Progenitor cell of endocrine pancreas (in vitro differentiated cells): ENCODE data around the gene CDRT15L2. TPM values are rescaled to one million over a fixed set of nuclear protein-coding genes. Genes with fewer than 3 reads are reported as not detected.
"Not testable (repeated sequence)": the region's sequence is repeated elsewhere in the genome, so short reads cannot be mapped to it uniquely, and the experiment has no call there.

Experiments used
- DNase-seq: peaks from one replicate; pipeline ENCODE4 v3.0.0; 2021; ENCODE audit warnings: low spot score; ENCODE audit not compliant: unreplicated experiment
- H3K27ac Mint-ChIP-seq: 2 replicates; pipeline ENCODE4 v1.8.0; 2021; ENCODE audit warnings: mild to moderate bottlenecking, moderate library complexity, mixed read lengths
- H3K27me3 Mint-ChIP-seq: 2 replicates; pipeline ENCODE4 v1.8.0; 2021; ENCODE audit warnings: mixed read lengths
- H3K36me3 Mint-ChIP-seq: 2 replicates; pipeline ENCODE4 v1.8.0; 2022; ENCODE audit warnings: mixed read lengths; ENCODE audit not compliant: insufficient read depth
- H3K4me1 Mint-ChIP-seq: 2 replicates; pipeline ENCODE4 v1.8.0; 2021; ENCODE audit warnings: low read depth, mixed read lengths
- H3K4me3 Mint-ChIP-seq: 2 replicates; pipeline ENCODE4 v1.8.0; 2021; ENCODE audit warnings: low read depth, mild to moderate bottlenecking, moderate library complexity, mixed read lengths
- H3K9me3 Mint-ChIP-seq: 2 replicates; pipeline ENCODE4 v1.8.0; 2021; ENCODE audit warnings: low read depth, mixed read lengths
- CTCF ChIP-seq: fragments of 200-600 bp; sonication (generic); IDR thresholded peaks from one replicate; pipeline ENCODE4 v1.5.0; 2021; ENCODE audit warnings: antibody characterized with exemption, mild to moderate bottlenecking; ENCODE audit not compliant: unreplicated experiment
- total RNA-seq: library from RNA; stranded (reverse); gene quantifications from 2 replicates; pipeline ENCODE4 v1.2.1, GENCODE V29; 2021

CDRT15L2 gene
- total RNA-seq, 1 donor from 2014 or later = not detected

GRCh38 chr17:20588744-20589453, 9.4 kb downstream of the CDRT15L2 start:
- peak overlapping the region; percentile 73 for H3K4me3 Mint-ChIP-seq
- not testable (repeated sequence) for H3K9me3 Mint-ChIP-seq, DNase-seq, H3K4me1 Mint-ChIP-seq, H3K27me3 Mint-ChIP-seq, H3K36me3 Mint-ChIP-seq
- H3K27ac Mint-ChIP-seq = peak overlapping the region; percentile 71

- DNase-seq, H3K9me3 Mint-ChIP-seq, H3K27me3 Mint-ChIP-seq, H3K4me1 Mint-ChIP-seq, H3K36me3 Mint-ChIP-seq: not testable (repeated sequence)
- H3K27ac Mint-ChIP-seq = peak overlapping the region; percentile 45
- peak overlapping the region; percentile 73 for H3K4me3 Mint-ChIP-seq
These were observed 9.9 kb downstream of the CDRT15L2 start for GRCh38 chr17:20589454-20589810.

- not testable (repeated sequence) for H3K27ac Mint-ChIP-seq, H3K9me3 Mint-ChIP-seq, H3K4me3 Mint-ChIP-seq, H3K27me3 Mint-ChIP-seq, DNase-seq, H3K4me1 Mint-ChIP-seq, H3K36me3 Mint-ChIP-seq
These were observed 11.5 kb downstream of the CDRT15L2 start for GRCh38 chr17:20591040-20591439.

- not testable (repeated sequence) for H3K27ac Mint-ChIP-seq
These were observed 26.0 kb downstream of the CDRT15L2 start for GRCh38 chr17:20605568-20605967.

GRCh38 chr17:20609490-20609889, 30.0 kb downstream of the CDRT15L2 start:
- not testable (repeated sequence) for DNase-seq, H3K27me3 Mint-ChIP-seq, H3K4me1 Mint-ChIP-seq, H3K36me3 Mint-ChIP-seq, H3K27ac Mint-ChIP-seq, H3K4me3 Mint-ChIP-seq, H3K9me3 Mint-ChIP-seq

More at GRCh38 chr17:20605568-20605967, 26.0 kb downstream of the CDRT15L2 start:
- H3K36me3 Mint-ChIP-seq, H3K27me3 Mint-ChIP-seq, H3K4me1 Mint-ChIP-seq, H3K4me3 Mint-ChIP-seq, DNase-seq, H3K9me3 Mint-ChIP-seq: not testable (repeated sequence)

- TF ChIP-seq CTCF = no peak
- no peaks in the 10 kb centered on the region for H3K27me3 Mint-ChIP-seq
- H3K36me3 Mint-ChIP-seq = no peaks in the 10 kb centered on the region
- no peak for DNase-seq
- no peaks in the 10 kb centered on the region for H3K4me1 Mint-ChIP-seq
- H3K27ac Mint-ChIP-seq = no peak overlapping the region
- H3K9me3 Mint-ChIP-seq = no peaks in the 10 kb centered on the region
- H3K4me3 Mint-ChIP-seq = no peak overlapping the region
These were observed 31.8 kb downstream of the CDRT15L2 start for GRCh38 chr17:20611309-20611708.

- no peak for DNase-seq
- Mint-ChIP-seq H3K27ac (no peak overlapping the region), H3K36me3 (no peaks in the 10 kb centered on the region)
These were observed 33.1 kb downstream of the CDRT15L2 start for GRCh38 chr17:20612635-20613034.

More at GRCh38 chr17:20612635-20613034, 33.1 kb downstream of the CDRT15L2 start:
- Mint-ChIP-seq H3K4me1 (no peaks in the 10 kb centered on the region), H3K4me3 (no peak overlapping the region), H3K9me3 (no peaks in the 10 kb centered on the region), H3K27me3 (no peaks in the 10 kb centered on the region)
- no peak for TF ChIP-seq CTCF
